ENCODE data around the gene TNRC18. TPM values are rescaled to one million over a fixed set of nuclear protein-coding genes. Genes with fewer than 3 reads are reported as not detected.
"Not testable (repeated sequence)": the region's sequence is repeated elsewhere in the genome, so short reads cannot be mapped to it uniquely, and the experiment has no call there.

The TNRC18 gene
- total RNA-seq, 1 donor from 2014 or later, result 169 TPM

GRCh38 chr7:5270788-5271187 is 152.8 kb downstream of the TNRC18 start:
- no peak overlapping the region for H3K27ac Mint-ChIP-seq
- no peak for DNase-seq (ENCODE audit: extremely low spot score, unreplicated experiment)
- H3K27me3 Mint-ChIP-seq, result no peaks in the 10 kb centered on the region
- no peak overlapping the region for H3K4me3 Mint-ChIP-seq
- H3K36me3 Mint-ChIP-seq, result no peaks in the 10 kb centered on the region
- TF ChIP-seq, protein P1, sequence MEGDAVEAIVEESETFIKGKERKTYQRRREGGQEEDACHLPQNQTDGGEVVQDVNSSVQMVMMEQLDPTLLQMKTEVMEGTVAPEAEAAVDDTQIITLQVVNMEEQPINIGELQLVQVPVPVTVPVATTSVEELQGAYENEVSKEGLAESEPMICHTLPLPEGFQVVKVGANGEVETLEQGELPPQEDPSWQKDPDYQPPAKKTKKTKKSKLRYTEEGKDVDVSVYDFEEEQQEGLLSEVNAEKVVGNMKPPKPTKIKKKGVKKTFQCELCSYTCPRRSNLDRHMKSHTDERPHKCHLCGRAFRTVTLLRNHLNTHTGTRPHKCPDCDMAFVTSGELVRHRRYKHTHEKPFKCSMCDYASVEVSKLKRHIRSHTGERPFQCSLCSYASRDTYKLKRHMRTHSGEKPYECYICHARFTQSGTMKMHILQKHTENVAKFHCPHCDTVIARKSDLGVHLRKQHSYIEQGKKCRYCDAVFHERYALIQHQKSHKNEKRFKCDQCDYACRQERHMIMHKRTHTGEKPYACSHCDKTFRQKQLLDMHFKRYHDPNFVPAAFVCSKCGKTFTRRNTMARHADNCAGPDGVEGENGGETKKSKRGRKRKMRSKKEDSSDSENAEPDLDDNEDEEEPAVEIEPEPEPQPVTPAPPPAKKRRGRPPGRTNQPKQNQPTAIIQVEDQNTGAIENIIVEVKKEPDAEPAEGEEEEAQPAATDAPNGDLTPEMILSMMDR (conservative IDR thresholded peaks at IDR 0.05), result no peak
- H3K9me3 Mint-ChIP-seq, result no peaks in the 10 kb centered on the region
- peaks cover 6% of the 10 kb centered on the region for H3K4me1 Mint-ChIP-seq (ENCODE audit: unreplicated experiment)

DNA sequence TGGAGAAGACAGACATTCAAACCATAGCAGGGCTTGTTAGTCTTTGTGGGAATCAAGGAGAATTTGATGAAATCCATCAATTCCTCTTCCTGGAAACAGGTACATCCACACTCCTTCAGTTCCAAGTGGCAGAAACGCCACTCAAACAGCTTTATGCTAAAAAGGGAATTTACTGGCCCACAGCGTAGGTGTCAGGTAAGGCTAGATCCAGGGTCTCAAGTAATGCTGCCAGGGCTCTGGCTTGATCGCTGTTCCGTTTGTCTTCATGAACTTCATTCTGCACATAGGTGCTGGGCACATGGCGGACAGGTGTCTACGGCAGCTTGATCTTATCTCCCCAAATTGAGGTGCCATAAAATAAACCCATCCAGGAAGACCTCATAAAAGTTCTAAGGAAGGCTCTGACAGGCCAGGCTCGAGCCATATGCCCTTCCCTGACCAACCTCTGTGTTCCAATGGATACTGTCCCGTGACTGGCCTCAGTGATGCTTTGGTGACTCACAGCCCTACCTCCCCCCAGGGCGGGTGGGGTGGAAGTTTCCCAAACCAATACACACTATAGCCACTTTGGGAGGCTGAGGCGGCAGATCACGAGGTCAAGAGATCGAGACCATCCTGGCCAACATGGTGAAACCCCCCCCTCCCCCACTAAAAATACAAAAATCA is 153.5 kb downstream of the TNRC18 start:
- not testable (repeated sequence) for DNase-seq (ENCODE audit: extremely low spot score, unreplicated experiment); H3K27me3 Mint-ChIP-seq; H3K4me3 Mint-ChIP-seq; H3K27ac Mint-ChIP-seq; H3K4me1 Mint-ChIP-seq (ENCODE audit: unreplicated experiment); H3K36me3 Mint-ChIP-seq; H3K9me3 Mint-ChIP-seq

DNA sequence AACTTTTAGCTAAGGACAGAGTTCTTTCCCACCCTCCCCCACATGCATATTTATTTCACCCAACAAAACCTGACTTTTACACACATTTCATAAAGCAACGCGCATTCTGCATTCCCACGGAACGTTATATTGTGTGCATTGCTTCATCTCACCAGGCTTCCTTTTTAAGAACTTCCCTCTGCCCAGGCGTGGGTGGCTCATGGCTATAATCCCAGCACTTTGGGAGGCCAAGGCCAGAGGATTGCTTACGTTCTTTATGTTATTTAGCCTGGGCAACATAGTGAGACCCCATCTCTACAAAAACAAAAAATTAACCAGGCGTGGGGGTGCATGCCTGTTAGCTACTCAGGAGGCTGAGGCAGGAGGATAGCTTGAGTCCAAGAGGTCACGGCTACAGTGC is 155.8 kb downstream of the TNRC18 start:
- not testable (repeated sequence) for H3K27me3 Mint-ChIP-seq; H3K9me3 Mint-ChIP-seq; H3K27ac Mint-ChIP-seq; H3K4me3 Mint-ChIP-seq; DNase-seq (ENCODE audit: extremely low spot score, unreplicated experiment); H3K36me3 Mint-ChIP-seq
- H3K4me1 Mint-ChIP-seq (ENCODE audit: unreplicated experiment), result peaks cover 10% of the 10 kb centered on the region

- peaks cover 12% of the 10 kb centered on the region for H3K4me1 Mint-ChIP-seq (ENCODE audit: unreplicated experiment)
These were observed 157.2 kb downstream of the TNRC18 start for GRCh38 chr7:5266191-5267028.

DNA sequence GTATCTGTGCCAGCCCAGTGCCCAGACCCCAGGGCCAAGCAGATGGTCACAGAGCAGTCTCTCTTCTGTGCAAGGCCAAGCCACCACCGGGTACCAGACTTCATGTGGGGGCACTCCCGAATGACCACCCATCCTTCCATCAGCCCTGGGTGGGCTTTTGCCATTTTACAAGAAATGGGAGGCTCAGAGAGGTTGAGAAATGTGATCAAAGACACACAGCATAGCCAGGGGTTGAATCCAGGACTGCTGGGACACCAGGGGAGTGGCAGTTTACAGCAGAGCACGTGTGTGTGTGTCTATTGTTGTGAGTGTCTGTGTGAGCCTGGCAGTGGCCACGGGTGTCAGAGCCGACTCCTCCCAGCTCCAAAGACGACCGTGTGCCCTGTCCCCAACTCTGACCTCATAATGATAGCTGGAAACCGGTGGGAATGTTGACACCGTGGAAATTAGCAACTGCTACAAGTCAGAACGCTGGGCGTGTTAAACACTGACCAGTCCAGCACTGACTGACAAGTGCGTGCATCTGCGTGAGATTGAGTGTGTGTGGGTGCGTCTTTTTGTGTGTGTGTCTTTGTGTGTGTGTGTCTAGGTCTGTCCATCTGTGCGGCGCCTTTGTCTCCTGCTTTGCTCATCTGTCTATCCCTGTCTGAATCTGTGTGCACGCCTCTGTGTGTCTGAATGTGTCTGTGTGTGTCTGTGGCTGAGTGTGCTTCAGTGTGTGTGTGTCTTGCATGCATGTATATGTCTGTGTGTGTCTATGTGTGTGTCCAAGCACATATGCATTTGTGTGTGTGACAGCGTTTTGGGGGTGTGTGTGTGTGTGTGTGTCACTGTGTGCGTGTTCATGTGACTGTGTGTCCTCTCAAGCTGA is 158.1 kb downstream of the TNRC18 start:
- no peaks in the 10 kb centered on the region for H3K36me3 Mint-ChIP-seq
- H3K4me3 Mint-ChIP-seq, result no peak overlapping the region
- DNase-seq (ENCODE audit: extremely low spot score, unreplicated experiment), result no peak
- no peaks in the 10 kb centered on the region for H3K9me3 Mint-ChIP-seq
- H3K27me3 Mint-ChIP-seq, result no peaks in the 10 kb centered on the region
- peaks cover 12% of the 10 kb centered on the region for H3K4me1 Mint-ChIP-seq (ENCODE audit: unreplicated experiment)
- H3K27ac Mint-ChIP-seq, result no peak overlapping the region
- TF ChIP-seq, protein P1 (conservative IDR thresholded peaks at IDR 0.05), result no peak

More at GRCh38 chr7:5266191-5267028, 157.2 kb downstream of the TNRC18 start:
- H3K27ac Mint-ChIP-seq, result no peak overlapping the region
- no peaks in the 10 kb centered on the region for H3K9me3 Mint-ChIP-seq
- no peak for DNase-seq (ENCODE audit: extremely low spot score, unreplicated experiment)
- H3K36me3 Mint-ChIP-seq, result no peaks in the 10 kb centered on the region
- no peaks in the 10 kb centered on the region for H3K27me3 Mint-ChIP-seq
- H3K4me3 Mint-ChIP-seq, result no peak overlapping the region
- TF ChIP-seq, protein P1 (conservative IDR thresholded peaks at IDR 0.05), result no peak

DNA sequence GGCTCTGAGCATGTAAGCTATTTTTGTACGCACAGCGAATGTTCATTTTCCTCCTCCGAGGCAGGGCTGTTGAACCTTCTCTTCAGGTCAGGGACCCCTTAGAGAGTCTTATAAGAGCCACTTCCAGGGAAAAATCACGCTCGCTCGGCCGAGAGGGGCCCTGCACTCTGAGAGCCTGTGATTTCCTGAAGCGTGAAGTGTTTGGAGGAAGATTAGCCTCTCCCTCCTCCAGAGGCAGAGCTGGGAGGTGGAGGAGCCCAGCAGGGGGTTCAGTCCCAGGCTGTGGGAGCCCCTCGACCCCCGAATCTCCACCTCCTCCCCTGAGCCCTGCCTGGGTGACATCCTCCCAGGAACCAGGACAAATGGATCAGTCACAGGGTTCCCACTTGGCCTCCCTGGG is 160.6 kb downstream of the TNRC18 start:
- not testable (repeated sequence) for H3K36me3 Mint-ChIP-seq; H3K27me3 Mint-ChIP-seq; H3K27ac Mint-ChIP-seq; DNase-seq (ENCODE audit: extremely low spot score, unreplicated experiment); H3K9me3 Mint-ChIP-seq; H3K4me3 Mint-ChIP-seq
- peaks cover 12% of the 10 kb centered on the region for H3K4me1 Mint-ChIP-seq (ENCODE audit: unreplicated experiment)

DNA sequence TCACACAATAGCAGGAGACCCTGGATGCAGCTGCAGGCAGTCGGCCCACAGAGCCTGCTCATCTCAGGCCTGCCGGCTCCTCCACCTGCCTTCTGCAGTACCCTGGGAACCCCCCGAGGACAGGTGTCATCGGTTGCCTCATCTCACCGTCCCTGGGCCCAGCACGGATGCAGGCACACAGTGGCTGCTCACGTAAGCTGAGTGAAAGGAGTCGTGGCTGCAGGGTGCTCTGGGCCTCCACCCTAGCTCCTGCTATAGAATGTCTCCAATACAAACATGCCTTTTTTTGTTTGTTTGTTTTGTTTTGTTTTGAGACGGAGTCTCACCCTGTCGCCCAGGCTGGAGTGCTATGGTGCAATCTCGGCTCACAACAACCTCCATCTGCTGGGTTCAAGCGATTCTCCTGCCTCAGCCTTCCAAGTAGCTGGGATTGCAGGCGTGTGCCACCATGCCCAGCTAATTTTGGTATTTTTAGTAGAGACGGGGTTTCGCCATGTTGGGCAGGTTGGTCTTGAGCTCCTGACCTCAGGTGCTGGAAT is 163.0 kb downstream of the TNRC18 start:
- DNase-seq (ENCODE audit: extremely low spot score, unreplicated experiment); H3K9me3 Mint-ChIP-seq; H3K36me3 Mint-ChIP-seq; H3K27ac Mint-ChIP-seq; H3K4me3 Mint-ChIP-seq; H3K4me1 Mint-ChIP-seq (ENCODE audit: unreplicated experiment); H3K27me3 Mint-ChIP-seq: not testable (repeated sequence)
